Gastroesophageal sphincter (tissue), 3 donors: ENCODE measurements around the gene SASH1.

ENCODE experiments used
- EP300 ChIP-seq: sonication (generic); formaldehyde crosslinking; IDR thresholded peaks from one replicate; pipeline ENCODE4 v1.6.1; 2017; ENCODE audit warnings: antibody characterized with exemption, mild to moderate bottlenecking
- POLR2A ChIP-seq, 2 donors: fragments of 450-650 bp; IDR thresholded peaks; one replicate each; pipeline ENCODE4 v1.6.1; 2017; ENCODE audit warnings: antibody characterized with exemption in 2 of 2, mild to moderate bottlenecking in 2 of 2, moderate library complexity in 1 of 2
- POLR2AphosphoS5 ChIP-seq: sonication (generic); formaldehyde crosslinking; IDR thresholded peaks from one replicate; pipeline ENCODE4 v1.6.1; 2017; ENCODE audit warnings: antibody characterized with exemption
- TF ChIP-seq, protein P1 (sequence below), 4 experiments: fragments of 200-600 bp in 2 of 4; fragments of 450-650 bp in 2 of 4; sonication (generic) in 1 of 4; IDR thresholded peaks; one replicate each; pipeline ENCODE4 v1.5.1; 2017 to 2019; ENCODE audit warnings: antibody characterized with exemption in 4 of 4, mild to moderate bottlenecking in 2 of 4, moderate library complexity in 2 of 4

DNA sequence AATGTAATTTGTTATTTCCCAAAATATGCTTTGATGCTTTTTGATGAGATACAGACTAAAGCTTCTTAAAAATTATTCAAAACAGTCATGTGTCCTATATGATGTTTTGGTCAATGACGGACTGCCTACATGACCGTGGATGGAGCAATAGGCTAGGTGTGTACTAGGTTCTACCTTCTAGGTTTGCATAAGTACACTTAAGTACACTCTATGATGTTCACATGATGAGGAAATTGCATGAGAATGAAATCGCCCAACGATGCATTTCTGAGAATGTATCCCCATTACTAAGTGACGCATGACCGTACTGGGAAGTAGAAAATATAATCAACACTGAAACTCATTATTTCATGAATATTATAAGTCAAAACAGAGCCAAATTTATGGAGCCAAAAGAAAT, 252.9 kb downstream of the SASH1 start:
- TF ChIP-seq, protein P1, sequence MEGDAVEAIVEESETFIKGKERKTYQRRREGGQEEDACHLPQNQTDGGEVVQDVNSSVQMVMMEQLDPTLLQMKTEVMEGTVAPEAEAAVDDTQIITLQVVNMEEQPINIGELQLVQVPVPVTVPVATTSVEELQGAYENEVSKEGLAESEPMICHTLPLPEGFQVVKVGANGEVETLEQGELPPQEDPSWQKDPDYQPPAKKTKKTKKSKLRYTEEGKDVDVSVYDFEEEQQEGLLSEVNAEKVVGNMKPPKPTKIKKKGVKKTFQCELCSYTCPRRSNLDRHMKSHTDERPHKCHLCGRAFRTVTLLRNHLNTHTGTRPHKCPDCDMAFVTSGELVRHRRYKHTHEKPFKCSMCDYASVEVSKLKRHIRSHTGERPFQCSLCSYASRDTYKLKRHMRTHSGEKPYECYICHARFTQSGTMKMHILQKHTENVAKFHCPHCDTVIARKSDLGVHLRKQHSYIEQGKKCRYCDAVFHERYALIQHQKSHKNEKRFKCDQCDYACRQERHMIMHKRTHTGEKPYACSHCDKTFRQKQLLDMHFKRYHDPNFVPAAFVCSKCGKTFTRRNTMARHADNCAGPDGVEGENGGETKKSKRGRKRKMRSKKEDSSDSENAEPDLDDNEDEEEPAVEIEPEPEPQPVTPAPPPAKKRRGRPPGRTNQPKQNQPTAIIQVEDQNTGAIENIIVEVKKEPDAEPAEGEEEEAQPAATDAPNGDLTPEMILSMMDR (IDR thresholded peaks at IDR 0.05) = no peak
- TF ChIP-seq POLR2AphosphoS5 (no peak), POLR2A (IDR thresholded peaks at IDR 0.05) (no peak), EP300 (no peak)
